ENCODE measurements around the gene SCART1. TPM values are rescaled to one million over a fixed set of nuclear protein-coding genes. Genes with fewer than 3 reads are reported as not detected.
"Not testable (repeated sequence)": the region's sequence is repeated elsewhere in the genome, so short reads cannot be mapped to it uniquely, and the experiment has no call there.

SCART1 gene
- total RNA-seq, 6 experiments from 2014 or later, result 0.59 to 1.3 (median 1.0) TPM

GRCh38 chr10:133421336-133422222 is 32.2 kb upstream of the SCART1 start:
- H3K9me3 Mint-ChIP-seq, result no peaks in the 10 kb centered on the region
- H3K36me3 Mint-ChIP-seq (ENCODE audit: low read depth), result no peaks in the 10 kb centered on the region; the same call in 1 of the 2 replicates
- peaks cover 2% of the 10 kb centered on the region; the same call in 1 of the 2 replicates for H3K27me3 Mint-ChIP-seq (ENCODE audit: insufficient read depth)
- DNase-seq, result no peak
- TF ChIP-seq CTCF (IDR thresholded peaks at IDR 0.05), result no peak
- H3K27ac Mint-ChIP-seq, result no peak overlapping the region
- H3K4me1 Mint-ChIP-seq (ENCODE audit: low read depth), result no peaks in the 10 kb centered on the region
- H3K4me3 Mint-ChIP-seq, result no peak overlapping the region

- no peaks in the 10 kb centered on the region; the same call in 1 of the 2 replicates for H3K36me3 Mint-ChIP-seq (ENCODE audit: low read depth)
- no peak overlapping the region for H3K27ac Mint-ChIP-seq
- DNase-seq, result no peak
- no peaks in the 10 kb centered on the region for H3K9me3 Mint-ChIP-seq
- TF ChIP-seq CTCF (IDR thresholded peaks at IDR 0.05), result no peak
- no peak overlapping the region for H3K4me3 Mint-ChIP-seq
- H3K4me1 Mint-ChIP-seq (ENCODE audit: low read depth), result no peaks in the 10 kb centered on the region
- peaks cover 2% of the 10 kb centered on the region; the same call in 1 of the 2 replicates for H3K27me3 Mint-ChIP-seq (ENCODE audit: insufficient read depth)
Measured at GRCh38 chr10:133422223-133422806, 31.4 kb upstream of the SCART1 start.

- H3K27me3 Mint-ChIP-seq (ENCODE audit: insufficient read depth), result peaks cover 2% of the 10 kb centered on the region; the same call in 1 of the 2 replicates
- H3K27ac Mint-ChIP-seq, result no peak overlapping the region
- no peak for DNase-seq
- H3K4me3 Mint-ChIP-seq, result no peak overlapping the region; the same call in 1 of the 2 replicates
- H3K9me3 Mint-ChIP-seq, result no peaks in the 10 kb centered on the region
- no peaks in the 10 kb centered on the region for H3K4me1 Mint-ChIP-seq (ENCODE audit: low read depth)
- no peak for TF ChIP-seq CTCF (IDR thresholded peaks at IDR 0.05)
- no peaks in the 10 kb centered on the region; the same call in none of the 2 replicates for H3K36me3 Mint-ChIP-seq (ENCODE audit: low read depth)
Measured at GRCh38 chr10:133422807-133423771, 30.7 kb upstream of the SCART1 start.

DNA sequence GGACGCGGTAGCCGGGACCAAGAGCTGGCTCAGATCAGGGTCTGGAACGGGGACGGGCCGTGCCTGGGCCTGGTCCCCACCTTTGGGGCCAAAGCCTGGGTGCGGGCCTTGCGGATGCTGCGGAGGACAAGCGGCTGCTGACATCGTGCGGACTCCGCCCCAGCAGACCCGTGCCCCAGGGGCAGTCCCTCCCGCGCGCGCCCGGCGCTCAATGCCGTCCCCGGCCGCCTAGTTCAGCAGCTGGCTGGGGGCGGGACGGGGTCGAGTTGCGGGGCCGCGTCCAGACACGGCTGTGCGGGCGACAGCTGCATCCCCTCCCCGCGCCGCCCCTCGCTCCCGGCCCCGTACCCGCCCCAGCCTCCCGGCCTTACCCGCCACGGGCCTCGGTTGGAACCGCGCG is 29.6 kb upstream of the SCART1 start:
- not testable (repeated sequence) for H3K4me1 Mint-ChIP-seq (ENCODE audit: low read depth); H3K4me3 Mint-ChIP-seq; H3K9me3 Mint-ChIP-seq; H3K36me3 Mint-ChIP-seq (ENCODE audit: low read depth); DNase-seq; H3K27ac Mint-ChIP-seq; H3K27me3 Mint-ChIP-seq (ENCODE audit: insufficient read depth)

- H3K36me3 Mint-ChIP-seq (ENCODE audit: low read depth); DNase-seq; H3K27ac Mint-ChIP-seq; H3K27me3 Mint-ChIP-seq (ENCODE audit: insufficient read depth); H3K4me1 Mint-ChIP-seq (ENCODE audit: low read depth); H3K9me3 Mint-ChIP-seq; H3K4me3 Mint-ChIP-seq: not testable (repeated sequence)
Measured at GRCh38 chr10:133424601-133425000, 29.1 kb upstream of the SCART1 start, which contains the start of gene SPRN. Gene SPRN (minus strand): TSS chr10:133424625. CDS start chr10:133423681, 944 bp downstream.

GRCh38 chr10:133429571-133429970 is 24.2 kb upstream of the SCART1 start:
- not testable (repeated sequence) for H3K4me1 Mint-ChIP-seq (ENCODE audit: low read depth); H3K27me3 Mint-ChIP-seq (ENCODE audit: insufficient read depth); H3K27ac Mint-ChIP-seq; DNase-seq; H3K9me3 Mint-ChIP-seq; H3K4me3 Mint-ChIP-seq; H3K36me3 Mint-ChIP-seq (ENCODE audit: low read depth)

DNA sequence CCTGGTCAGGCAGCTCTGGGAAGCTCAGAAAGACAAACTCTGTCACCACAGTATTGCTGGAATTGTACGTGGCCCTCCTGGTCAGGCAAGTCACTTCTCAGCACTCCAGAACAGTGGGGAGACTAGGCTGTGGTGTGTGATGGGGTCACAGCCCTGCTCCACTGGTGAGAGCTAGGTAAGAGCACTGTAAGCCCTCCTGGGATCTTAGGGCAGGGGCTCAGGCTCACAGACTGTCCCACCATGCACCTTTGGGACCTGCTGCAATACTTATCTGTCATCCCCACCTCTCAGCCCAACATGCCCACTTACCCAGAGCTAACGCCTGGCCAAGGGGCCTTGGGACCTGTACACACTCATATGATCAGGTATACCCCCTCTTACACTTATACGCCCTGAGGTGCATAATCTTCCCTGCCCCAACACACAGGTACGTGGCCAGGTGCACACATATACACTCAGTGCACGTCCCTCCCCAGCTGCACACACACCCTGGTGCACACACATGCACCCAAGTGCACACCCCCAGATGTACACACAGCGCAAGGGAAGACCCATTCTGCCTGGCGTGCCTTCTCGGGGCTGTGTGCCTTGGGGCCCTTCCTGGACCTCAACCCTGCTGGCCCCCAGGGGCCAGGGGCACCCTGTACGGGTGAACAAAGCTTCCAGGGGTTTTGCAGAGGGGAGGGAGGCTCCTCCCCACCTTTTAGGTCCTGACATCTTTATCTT is 21.7 kb upstream of the SCART1 start:
- H3K4me1 Mint-ChIP-seq (ENCODE audit: low read depth); H3K27me3 Mint-ChIP-seq (ENCODE audit: insufficient read depth); H3K27ac Mint-ChIP-seq: not testable (repeated sequence)

DNA sequence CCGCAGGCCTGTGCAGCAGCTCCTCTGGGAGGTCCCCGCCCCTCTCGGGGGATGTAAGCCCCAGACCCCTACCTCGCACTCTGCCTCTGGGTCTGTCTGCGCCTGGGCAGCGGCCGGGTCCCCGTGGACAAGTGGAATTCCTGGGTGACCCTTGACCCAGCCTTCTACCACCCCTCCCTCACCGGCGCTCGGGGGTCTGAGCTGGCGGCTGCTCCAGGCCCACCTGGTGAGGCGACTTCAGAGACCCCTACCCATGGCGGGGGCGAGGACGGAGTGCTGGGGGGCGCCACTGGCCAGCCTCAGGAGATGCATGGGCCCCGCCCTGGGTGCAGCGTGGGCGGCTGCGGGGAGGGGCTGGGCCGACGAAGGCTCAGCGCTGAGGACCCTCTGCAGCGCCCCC is 21.0 kb upstream of the SCART1 start:
- not testable (repeated sequence) for H3K4me1 Mint-ChIP-seq (ENCODE audit: low read depth); H3K27me3 Mint-ChIP-seq (ENCODE audit: insufficient read depth)

More for the DNA sequence above, 21.7 kb upstream of the SCART1 start:
- H3K4me3 Mint-ChIP-seq; H3K36me3 Mint-ChIP-seq (ENCODE audit: low read depth); H3K9me3 Mint-ChIP-seq; DNase-seq: not testable (repeated sequence)

More for the DNA sequence above, 21.0 kb upstream of the SCART1 start:
- not testable (repeated sequence) for H3K9me3 Mint-ChIP-seq; H3K27ac Mint-ChIP-seq; H3K36me3 Mint-ChIP-seq (ENCODE audit: low read depth); H3K4me3 Mint-ChIP-seq; DNase-seq

Data from HFFc6 (cell line).